Left cardiac atrium (tissue), 4 donors: ENCODE measurements around the gene MFSD1. TPM values are rescaled to one million over a fixed set of nuclear protein-coding genes. Genes with fewer than 3 reads are reported as not detected.

ENCODE experiments used
- ATAC-seq, 2 donors: fragments of 200-7000 bp; cut with Tn5 transposase; one replicate each; pipeline ENCODE4 v1.9.1; 2020; ENCODE audit warnings: mild to moderate bottlenecking in 2 of 2, moderate library complexity in 2 of 2
- DNase-seq: peaks from one replicate; pipeline ENCODE4 v3.0.0-alpha.2; 2020
- intact Hi-C, 2 donors: fragments of 100-400 bp; cut with DNase I; formaldehyde crosslinking; loops; one replicate each; pipeline versions ENCODE4 v1.14.1 to v1.15.1; 2022 to 2023
- total RNA-seq, 2 donors: library from RNA; stranded (reverse); fragmentation: NEBNext Ultra II Directional; extraction: Animal tissue kit (Norgen Biotek cat#: 25700); gene quantifications; one replicate each; pipeline ENCODE4 v1.2.1, GENCODE V29; 2021
- donor health status: DM: no; HTN: yes; CAD: no.
- donor health status: DM: no; HTN: yes; CAD: no; lungs with severe emphysema.
- donor health status: DM: yes; HTN: yes; CAD: no.
- donor health status: Dilated cardiomyopathy.

Gene MFSD1
- total RNA-seq, 2 donors from 2014 or later, result 42.6 to 47.4 TPM

DNA sequence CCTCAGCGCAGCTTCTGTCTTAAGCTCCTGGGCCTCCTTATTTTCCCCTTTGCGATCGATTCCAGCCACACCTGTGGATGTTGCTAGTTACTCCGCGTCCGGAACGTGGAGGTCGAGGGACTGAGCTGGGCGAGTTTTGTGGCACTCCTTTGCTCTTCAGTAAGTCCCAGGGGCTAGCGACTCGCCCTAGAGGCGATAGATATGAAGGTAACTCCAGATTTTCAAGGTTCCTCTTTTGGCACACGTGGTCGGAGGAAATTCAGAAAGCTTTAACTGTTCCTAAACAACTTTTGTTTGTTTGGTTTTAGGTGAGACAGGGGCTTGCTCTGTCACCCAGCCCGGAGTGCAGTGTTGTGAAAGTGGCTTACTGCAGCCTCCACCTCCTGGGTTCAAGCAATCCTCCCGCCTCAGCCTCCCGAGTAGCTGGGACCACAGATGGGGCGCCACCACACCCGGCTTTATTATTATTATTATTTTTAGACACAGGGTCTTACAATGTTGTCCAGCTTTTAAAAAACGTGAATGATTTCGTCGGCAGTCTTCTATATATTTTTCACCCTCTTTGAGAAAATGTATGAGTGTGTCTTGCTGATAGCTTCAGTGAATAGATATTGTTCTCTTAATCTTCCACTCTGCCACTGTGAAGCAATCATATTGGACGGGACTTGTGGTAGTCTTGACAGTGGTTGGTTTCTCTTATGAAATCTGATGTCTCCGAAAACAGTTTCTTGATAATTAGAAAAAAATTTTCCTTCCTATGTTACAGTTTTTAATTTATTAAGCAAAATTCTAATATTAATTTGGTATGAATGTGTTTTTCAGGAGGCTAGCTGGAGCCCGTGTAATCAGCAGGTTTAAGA is 785 bp downstream of the MFSD1 start:
- ATAC-seq (peak; percentile 4 to 44), DNase-seq (no peak)
- intact Hi-C loops, result no loop called here

DNA sequence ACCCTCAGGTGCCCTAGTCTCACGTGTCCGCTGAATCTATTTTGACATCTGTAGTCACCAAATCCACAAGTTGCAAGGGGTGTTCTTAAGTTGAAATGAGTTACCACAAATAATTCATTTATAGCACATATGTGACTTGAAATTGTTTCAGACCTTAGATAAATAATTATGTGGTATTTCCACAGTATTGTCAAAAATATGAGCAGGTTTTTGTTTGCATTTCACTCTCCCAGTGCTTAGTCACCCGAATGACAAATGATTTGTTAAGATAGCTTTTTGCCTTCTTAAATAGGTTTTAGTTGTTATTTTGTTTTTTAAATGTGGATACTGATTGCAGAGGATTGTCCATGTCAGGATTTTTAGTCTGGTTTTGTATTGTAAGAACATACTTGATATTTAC is 2.6 kb downstream of the MFSD1 start:
- ATAC-seq, result no peak
- intact Hi-C loops, result no loop called here
- no peak for DNase-seq

DNA sequence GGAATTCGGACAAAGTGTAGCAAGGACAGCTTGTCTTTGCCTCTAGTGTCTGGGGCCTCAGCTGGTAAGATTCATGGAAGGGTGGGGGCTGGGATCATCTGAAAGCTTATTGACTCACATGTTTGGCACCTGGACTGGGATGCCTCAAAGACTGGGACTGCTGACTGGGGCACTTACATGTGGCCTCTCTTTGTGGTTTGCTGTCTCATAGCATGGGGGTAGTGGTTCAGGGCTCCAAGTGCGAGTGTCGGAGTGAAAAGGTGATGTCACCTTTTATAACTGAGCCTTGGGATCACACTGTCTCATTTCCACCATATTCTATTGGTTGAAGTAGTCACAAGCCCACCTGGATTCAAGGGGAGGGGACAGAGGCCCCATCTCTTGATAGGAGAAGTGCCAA is 6.8 kb downstream of the MFSD1 start:
- intact Hi-C loops, result no loop called here
- DNase-seq (no peak), ATAC-seq (peak in 1 of 2 donors; percentile 81)

DNA sequence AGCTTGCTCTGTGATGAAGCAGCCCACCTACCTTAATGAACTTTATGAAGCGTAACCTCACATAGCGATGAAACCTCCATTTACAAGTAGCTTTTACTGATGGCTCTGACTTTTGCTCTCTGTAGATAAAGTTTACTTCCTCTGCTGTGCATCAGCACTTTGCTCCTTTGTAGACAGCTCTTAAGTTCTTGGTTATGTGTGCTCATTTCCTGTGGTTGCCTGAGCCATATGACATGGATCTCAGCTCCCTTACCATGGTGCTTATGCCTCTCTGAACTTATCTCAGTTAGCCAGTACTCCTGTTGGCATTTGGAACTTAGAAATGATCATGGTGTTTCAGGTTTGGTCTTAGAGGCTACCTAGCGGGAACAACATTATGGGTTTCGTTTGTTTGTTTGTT is 7.8 kb downstream of the MFSD1 start:
- peak; percentile 53 to 71 for ATAC-seq
- no peak for DNase-seq
- intact Hi-C loops, result no loop called here

DNA sequence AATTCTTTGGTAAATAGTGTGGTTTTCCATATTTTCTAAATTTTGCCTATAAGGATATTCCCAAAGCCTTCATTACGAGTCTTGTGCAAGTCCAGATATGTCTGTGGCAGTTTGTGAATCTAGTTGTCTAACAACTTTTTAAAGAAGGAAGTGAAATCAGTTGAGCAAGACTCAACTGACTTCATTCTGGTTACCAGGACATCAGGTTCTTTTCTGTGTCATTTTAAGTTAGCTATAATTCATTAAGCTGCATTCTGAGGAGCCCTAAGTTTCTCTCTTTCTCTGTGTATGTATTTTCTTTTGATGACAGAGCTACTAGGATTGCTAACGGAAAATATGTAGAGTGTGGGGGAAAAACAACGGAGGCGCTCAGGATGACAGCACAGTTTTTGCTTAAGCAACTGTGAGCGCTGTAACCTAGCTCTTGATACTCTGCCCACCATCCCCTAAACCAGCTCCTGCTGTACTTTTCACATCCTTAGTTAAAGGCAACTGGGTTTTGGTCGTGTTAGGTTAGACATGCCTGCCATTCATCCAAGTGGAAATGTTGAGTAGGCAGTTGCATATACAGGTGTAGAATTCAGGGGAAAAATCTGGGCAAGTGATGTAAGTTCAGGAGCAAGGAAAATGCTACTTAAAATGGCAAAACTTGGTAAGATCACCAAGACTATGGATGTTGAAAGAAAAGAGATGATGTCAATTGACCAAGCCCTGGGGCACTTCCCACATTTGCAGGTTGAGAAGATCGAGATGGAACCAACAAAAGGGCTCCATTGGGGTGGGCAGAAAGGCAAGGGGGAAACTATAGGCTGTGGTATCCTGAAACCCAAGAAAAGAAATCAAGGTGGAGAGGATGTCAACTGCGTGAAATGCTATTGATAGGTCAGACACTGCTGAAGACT is 9.2 kb downstream of the MFSD1 start:
- DNase-seq (no peak), ATAC-seq (peak in 1 of 2 donors; percentile 27)
- intact Hi-C loops, result no loop called here

DNA sequence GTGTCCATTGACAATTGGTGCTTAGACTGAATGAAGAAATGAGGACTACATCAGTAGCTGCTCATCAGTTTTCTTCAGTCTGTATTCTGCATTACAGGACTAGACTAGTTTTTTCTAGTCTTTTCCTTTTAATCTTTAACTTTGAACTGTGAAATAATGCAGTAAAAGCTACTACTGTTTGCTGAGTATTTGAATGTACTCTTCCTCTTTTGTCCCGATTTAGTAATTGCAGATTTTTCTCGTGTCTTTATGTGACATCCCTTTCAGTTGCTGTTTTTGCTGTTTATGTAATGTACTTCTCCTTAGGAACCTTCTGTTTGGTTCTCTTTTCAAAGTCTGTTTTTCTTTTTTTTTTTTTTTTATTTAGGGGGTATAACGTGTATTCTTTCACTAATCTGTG is 17.4 kb downstream of the MFSD1 start:
- intact Hi-C loops, result no loop called here
- peak in 1 of 2 donors; percentile 37 for ATAC-seq

DNA sequence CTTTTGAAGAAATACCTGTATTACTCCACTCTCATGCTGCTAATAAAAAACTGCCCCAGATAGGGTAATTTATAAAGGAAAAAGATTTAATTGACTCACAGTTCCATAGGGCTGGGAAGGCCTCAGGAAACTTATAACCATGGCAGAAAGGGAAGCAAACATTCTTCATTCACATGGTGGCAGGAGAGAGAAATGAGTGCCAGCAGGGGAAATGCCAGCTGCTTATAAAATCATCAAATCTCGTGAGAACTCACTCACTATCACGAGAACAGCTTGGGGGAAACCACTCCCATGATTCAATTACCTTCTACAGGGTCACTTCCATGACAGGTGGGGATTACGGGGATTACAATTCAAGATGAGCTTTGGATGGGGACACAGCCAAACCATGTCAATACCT is 18.7 kb downstream of the MFSD1 start:
- no peak for DNase-seq
- no peak for ATAC-seq
- intact Hi-C loops, result no loop called here

More for the DNA sequence above, 17.4 kb downstream of the MFSD1 start:
- no peak for DNase-seq

DNA sequence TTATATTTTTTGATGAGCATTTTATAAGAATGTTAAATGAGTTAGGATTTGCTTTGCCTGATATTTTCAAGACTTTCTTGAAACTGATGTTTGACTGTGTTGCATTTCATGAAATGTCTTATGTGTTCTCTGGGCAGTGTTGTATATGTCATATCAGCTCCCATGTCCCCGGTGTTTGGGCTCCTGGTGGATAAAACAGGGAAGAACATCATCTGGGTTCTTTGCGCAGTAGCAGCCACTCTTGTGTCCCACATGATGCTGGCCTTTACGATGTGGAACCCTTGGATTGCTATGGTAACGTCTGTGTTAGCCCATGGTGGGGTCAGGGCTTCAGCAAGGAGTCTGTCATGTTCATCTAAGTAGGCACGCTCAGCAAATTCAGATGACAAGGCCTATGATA is 20.0 kb downstream of the MFSD1 start:
- DNase-seq (no peak), ATAC-seq (no peak)
- intact Hi-C loops, result no loop called here

DNA sequence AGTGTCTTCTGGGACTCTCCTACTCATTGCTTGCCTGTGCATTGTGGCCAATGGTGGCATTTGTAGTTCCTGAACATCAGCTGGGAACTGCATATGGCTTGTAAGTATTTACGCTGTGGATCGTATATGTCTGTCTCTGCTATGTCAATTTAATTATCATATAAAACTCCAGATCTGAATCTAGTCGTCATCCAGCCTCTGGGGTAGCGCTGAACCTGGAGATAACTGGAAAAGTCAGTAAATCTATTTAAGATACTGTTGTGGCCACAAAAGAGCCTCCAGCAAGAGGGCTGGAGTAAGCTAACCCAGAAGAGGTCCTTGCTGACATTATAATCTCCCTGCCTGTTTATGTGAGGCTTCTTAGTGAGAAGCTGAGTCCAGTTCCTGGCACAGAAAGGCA is 21.6 kb downstream of the MFSD1 start:
- DNase-seq, result no peak
- intact Hi-C loops, result no loop called here
- ATAC-seq, result no peak

DNA sequence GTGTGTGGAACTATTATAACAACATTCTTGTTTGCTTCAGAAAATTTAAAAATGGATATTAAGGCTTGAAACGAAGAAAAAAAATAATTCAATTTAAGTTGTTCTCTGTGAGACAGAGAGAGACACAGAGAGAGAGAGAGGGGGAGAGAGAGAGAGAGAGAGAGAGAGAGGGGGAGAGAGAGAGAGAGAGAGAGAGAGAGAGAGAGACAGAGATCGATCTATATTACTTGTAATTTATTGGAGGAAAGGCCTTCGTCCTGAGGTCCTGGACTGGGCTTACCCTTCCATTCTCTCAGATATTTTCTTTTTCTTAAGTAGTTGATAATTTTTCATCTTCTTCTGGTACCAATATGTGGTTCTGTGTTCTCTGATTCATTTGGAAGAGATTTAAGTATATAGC is 25.9 kb downstream of the MFSD1 start:
- DNase-seq (no peak), ATAC-seq (no peak)
- intact Hi-C loops, result no loop called here

DNA sequence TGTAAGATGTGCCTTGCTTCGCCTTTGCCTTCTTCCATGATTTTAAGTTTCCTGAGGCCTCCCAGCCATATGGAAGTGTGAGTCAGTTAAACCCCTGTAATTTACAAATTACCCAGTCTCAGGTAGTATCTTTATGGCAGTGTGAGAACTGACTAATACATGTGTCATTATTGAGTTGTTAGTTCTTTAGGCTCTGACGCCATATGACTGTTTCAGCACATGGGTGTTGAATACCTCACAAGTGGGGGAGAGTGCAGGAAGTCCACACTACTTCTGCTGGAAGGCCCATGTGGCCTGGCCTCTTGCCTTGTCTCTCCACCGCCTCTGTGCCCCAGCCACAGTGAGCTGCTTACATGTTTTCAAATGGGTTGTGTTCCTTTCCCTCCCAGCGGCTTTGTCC is 28.5 kb downstream of the MFSD1 start:
- ATAC-seq (no peak), DNase-seq (no peak)
- intact Hi-C loops, result no loop called here

DNA sequence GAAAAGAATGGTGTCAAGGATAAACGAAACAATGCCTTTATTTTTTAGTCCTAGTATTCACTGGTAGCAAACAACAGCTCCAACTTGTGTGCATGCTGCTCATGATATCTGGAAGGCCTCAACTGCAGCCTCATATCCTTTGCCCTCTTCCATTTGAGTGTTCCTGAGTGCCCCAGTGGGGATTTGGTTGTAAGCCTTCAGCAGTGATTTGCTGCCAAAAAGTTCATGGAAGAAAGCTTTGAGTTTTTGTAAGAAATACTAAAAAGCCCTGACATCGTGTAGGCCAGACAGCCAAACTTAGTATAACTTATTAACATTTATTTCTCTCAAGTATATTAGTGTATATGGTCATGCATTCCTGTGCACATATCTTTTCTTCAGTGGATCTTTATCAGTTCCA is 30.0 kb downstream of the MFSD1 start:
- intact Hi-C loops, result no loop called here
- DNase-seq (no peak), ATAC-seq (no peak)

DNA sequence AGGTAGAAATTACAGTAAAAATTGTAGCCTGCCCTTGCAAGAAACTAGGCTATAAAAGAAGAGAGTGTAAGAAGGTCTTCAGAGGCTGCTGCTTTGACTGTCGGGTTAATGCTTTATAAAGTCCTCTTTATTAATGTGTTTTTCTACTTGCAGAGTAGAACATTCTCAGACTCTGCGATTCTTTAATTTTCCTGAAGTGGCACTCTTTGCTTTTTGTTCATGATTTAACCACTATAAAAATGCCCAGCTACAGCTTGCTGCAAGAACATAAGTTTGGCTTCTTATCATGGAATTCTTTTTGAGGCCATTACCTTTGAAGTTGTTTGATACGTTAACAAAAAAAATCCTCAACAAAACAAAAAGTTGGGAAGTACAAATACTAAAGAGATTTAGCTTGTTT is 33.8 kb downstream of the MFSD1 start:
- no peak for DNase-seq
- intact Hi-C loops, result no loop called here
- no peak for ATAC-seq

DNA sequence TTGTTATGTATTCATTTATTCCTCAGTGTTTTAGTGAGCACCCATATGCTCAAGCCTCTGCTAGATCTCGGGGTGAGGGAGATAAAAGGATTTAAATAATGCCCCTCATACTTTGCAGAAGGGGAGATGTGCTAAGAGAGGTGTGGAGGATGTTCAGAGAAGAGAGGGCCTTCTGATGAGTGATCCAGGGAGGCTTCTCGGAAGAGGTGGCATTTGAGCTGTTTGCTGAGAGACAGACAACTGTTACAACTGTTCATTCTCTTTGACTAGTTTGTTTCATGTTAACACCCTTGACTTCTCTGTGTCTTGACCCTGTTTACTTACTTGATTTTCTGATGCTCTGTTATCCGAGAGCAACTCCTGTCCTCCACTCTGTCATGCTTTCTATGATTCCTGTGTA is 34.5 kb downstream of the MFSD1 start:
- intact Hi-C loops, result no loop called here
- ATAC-seq, result no peak
- no peak for DNase-seq

DNA sequence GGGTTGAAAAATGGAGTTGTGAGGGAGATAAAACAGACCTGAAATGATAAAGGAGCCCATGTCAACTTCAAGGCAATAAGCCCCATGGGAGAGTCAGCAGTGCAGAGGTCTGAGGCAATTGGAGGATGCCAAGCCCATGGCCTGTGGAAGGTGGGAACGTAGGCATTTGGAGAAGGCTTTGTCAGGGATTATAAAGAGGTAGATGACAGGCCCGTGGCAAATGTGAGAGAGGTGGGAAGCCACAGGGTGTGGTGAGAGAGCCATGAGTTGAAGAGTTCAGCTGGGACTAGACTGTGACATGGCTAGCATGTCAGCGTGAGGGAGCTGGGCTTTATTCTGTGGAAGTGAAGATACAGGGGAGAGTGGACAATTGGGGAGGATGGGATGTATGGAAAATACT is 35.4 kb downstream of the MFSD1 start:
- intact Hi-C loops, result no loop called here
- DNase-seq (no peak), ATAC-seq (no peak)

DNA sequence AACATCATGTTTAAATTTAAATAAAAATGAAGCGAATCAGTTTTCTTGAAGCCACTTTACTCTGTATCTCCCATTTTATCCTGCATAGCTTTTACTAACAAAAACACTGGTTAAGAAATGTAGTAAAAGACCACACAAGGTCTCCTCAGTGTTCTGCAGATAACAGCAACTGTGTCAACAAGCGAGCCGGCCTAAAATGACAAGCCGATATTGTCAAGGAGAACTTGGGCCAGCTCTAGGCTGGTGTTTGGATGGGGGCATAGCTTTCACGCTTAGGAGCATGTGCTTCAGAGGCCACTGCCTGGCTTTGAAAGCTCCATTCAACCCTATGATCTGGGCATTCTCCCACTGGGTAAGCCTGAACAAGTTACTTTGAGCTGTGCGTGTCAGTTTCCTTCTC is 38.1 kb downstream of the MFSD1 start:
- no peak for DNase-seq
- ATAC-seq, result no peak
- intact Hi-C loops, result loop anchor here in 1 of 2 donors (5.0 kb wide), 1 partner anchor 422 kb away; no protein-coding TSS in a partner anchor

DNA sequence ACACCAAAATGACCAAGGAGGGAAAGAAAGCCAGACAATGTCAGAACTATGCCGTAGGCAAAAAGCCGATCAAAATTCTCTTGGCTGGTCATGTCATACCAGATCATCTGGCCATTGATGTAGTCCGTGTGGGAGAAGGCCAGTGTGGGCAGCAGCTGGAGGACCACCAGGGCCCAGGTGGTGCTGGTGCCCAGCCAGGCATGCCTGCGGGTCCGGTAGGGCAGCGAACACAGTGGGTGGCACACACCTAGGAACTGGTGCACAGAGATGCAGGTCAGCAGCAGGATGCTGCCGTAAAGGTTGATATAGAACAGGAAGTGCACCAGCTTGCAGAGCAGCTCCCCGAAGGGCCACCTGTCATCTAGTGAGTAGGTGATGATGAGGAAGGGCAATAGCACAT is 39.5 kb downstream of the MFSD1 start:
- no peak for DNase-seq
- ATAC-seq, result no peak
- intact Hi-C loops, result loop anchor here in 1 of 2 donors (5.0 kb wide), 1 partner anchor 421 kb away; no protein-coding TSS in a partner anchor

DNA sequence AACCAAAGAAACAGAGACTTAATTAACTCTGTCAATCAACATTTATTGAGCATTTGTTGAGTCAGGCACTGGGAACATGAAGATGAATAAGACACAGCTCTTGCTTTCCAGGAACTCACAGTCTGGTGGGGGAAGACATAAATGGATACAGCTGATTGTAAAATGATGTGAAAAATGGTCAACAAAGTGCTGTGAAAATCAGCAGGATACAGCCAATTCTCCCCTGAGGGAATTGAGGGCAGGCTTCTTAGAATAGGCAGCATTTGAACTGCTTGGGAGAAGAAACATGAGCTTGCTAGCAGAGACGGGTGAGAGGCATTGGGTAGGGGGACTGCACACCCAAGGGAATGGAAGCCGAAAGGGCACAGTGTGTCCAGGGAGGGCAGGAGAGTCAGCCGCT is 41.1 kb downstream of the MFSD1 start:
- no peak for ATAC-seq
- intact Hi-C loops, result loop anchor here in 1 of 2 donors (5.0 kb wide), 1 partner anchor 419 kb away; no protein-coding TSS in a partner anchor
- no peak for DNase-seq

DNA sequence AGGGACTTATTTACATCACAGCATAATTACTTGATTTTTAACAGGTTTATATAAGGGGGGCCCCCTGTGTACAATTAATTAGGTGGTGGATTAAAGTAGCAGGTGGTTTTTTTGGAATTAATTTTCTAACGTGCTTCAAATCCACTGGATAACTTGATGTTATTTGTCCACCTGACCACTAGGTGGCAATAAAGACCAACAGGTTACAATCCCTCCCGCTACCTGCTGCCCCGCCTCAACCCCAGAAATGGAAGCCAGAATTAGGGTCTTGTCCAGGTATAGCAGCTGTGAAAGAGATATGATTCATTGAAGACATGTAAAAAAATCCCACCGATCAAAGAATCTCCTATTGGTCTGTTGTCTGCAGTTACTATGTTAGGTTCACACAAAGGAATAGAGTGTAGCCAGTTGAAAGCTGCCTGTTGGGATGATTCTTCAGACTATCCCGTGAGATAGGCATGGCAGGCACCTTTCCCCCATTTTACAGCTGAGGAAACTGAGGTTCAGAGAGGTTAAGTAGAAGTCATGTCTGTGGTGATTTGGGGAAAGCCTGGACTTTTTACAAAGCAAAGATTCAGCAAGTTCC is 44.0 kb downstream of the MFSD1 start:
- intact Hi-C loops, result loop anchor here in 1 of 2 donors (2.0 kb wide), 1 partner anchor 415 kb away; no protein-coding TSS in a partner anchor
- DNase-seq, result no peak
- peak in 1 of 2 donors; percentile 14 for ATAC-seq
